Stimulated activated CD4-positive, alpha-beta T cell treated with anti-CD3 and anti-CD28 coated beads, TNF-alpha, amount 100 ng/mL, for 24 hours (primary cell): ENCODE measurements around the gene PRRC1.
"Not testable (repeated sequence)": the region's sequence is repeated elsewhere in the genome, so short reads cannot be mapped to it uniquely, and the experiment has no call there.

Experiments used
- DNase-seq, 3 experiments: peaks; one replicate each; pipeline ENCODE4 v3.0.0-alpha.2; 2020; ENCODE audit warnings: low read depth in 3 of 3

PRRC1 gene

DNA sequence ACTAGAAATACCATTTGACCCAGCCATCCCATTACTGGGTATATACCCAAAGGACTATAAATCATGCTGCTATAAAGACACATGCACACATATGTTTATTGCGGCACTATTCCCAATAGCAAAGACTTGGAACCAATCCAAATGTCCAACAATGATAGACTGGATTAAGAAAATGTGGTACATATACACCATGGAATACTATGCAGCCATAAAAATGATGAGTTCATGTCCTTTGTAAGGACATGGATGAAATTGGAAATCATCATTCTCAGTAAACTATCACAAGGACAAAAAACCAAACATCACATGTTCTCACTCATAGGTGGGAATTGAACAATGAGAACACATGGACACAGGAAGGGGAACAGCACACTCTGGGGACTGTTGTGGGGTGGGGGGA lies 27.8 kb downstream of the PRRC1 start:
- not testable (repeated sequence) for DNase-seq

GRCh38 chr5:127549551-127549950 lies 32.1 kb downstream of the PRRC1 start:
- no peak for DNase-seq

- DNase-seq = no peak
Observed at GRCh38 chr5:127550652-127551409, 33.4 kb downstream of the PRRC1 start.

- no peak for DNase-seq
Observed at GRCh38 chr5:127551410-127552041, 34.1 kb downstream of the PRRC1 start.

DNA sequence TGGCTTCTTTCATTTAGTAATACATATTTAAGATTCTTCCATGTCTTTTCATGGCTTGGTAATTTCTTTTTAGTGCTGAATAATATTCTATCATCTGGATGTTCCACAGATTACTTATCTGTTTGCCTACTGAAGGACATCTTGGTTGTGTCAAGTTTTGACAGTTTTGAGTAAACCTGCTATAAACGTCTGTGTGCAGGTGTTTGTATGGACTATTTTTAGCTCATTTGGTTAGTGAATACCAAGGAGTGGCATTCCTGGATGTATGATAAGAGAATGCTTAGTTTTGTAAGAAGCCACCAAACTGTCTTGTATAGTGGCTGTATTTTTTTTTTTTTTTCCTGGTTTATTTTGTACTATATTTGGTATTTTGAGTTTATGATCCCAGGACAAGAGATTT lies 38.4 kb downstream of the PRRC1 start:
- DNase-seq = no peak

GRCh38 chr5:127556609-127557334 lies 39.3 kb downstream of the PRRC1 start:
- no peak for DNase-seq

DNA sequence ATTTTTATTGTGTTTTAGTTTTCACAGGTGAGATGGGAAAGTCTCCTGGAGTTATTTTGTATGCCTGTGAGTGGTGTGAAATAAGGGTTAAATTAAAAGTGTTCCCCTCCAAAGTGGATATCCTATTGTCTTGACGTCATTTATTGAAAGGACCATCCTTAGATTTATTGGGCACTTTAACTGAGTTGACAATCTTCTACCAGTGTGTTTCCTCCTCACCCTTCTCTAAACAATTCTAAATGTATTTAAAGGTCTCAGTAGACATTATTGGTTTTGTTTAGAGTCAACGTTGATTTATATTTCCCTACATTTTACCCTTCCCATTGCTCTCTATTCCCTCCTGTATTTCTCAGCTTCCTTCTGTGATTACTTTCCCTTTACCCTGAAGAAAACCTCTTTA lies 40.8 kb downstream of the PRRC1 start:
- no peak for DNase-seq

DNA sequence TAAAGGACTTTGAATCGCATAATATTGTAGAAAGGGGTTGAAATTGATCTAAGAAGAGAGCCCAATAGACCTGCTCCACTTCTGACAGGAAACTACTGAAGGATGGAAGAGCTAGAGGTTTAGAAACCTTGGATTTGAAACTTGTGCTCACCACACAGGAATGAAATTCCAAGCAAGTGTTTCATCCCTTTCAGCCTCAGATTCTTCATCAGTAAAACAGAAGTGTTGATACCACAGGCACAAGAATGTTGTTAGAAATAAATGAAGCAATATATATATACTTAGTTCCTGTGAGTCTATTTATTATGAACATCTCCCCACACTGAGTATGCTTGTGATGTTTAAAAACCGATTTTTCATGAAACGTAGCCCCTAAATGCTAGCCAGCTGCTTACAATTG lies 43.8 kb downstream of the PRRC1 start:
- DNase-seq = no peak

DNA sequence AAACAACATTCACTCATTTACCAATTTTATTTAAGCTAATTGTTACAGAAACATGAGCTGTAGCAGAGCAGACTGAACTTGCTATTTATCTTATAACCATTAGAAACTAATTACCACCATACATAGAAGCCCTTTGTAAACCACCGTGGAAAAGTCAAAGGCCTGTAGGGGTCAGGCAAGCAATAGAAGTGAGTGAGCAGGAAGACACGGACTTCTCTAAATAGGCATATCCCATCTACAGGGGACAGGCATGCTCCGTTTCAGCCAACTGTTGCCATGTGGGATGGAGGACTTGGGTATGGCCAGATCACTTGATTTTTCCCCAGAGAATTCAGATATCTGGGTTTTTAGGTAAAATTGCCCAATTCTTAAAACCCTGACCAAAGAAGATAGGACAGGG lies 44.8 kb downstream of the PRRC1 start:
- no peak for DNase-seq

GRCh38 chr5:127563136-127563535 lies 45.7 kb downstream of the PRRC1 start:
- no peak for DNase-seq

- DNase-seq = peak; percentile 8 to 45 (median 17)
Observed at GRCh38 chr5:127564002-127564769, 46.7 kb downstream of the PRRC1 start.

GRCh38 chr5:127565586-127566270 lies 48.3 kb downstream of the PRRC1 start:
- no peak for DNase-seq

DNA sequence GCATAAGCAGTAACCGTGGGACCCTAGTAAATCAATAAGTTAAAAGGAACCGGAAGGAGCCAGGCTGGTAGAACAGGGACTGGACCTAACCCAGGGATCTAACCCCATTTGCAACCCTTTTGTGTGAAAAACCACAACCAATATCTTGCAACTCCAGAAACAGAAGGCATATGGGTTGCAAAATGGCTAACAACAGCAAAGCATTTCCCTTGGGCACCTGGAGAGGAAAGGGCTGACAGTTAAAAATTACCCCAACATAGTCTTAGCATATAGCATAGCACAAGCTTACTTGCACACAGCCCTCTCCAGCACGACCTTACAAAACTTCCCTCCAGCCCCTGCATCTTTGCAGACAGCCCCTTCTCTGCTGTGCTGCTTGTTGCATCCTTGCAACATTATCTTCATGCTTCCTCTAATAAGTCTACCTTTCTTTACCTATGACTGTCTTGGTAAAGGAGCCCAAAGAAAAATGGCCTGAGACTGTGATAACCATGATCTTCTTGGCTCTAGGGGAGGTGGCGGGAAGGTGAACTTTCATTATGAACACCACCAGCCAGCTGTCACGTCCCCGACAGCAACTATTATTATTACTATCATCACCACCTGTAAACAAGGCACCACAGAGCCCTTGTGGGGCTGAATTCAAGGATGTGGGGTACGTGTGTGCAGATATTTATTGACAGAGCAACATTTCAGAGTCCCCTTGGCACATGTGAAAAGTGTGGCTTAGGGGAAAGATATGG lies 49.8 kb downstream of the PRRC1 start:
- DNase-seq = no peak

- DNase-seq = no peak
Observed at GRCh38 chr5:127568166-127568565, 50.7 kb downstream of the PRRC1 start.

DNA sequence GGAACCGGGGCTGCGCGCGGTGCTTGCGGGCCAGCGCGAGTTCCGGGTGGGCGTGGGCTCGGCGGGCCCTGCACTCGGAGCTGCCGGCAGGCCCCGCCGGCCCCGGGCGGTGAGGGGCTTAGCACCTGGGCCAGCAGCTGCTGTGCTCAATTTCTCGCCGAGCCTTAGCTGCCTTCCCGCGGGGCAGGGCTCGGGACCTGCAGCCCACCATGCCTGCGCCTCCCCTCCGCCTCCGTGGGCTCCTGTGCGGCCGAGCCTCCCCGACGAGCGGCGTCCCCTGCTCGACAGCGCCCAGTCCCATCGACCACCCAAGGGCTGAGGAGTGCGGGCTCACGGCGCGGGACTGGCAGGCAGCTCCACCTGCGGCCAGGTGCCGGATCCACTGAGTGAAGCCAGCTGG lies 52.0 kb downstream of the PRRC1 start:
- DNase-seq = not testable (repeated sequence)

DNA sequence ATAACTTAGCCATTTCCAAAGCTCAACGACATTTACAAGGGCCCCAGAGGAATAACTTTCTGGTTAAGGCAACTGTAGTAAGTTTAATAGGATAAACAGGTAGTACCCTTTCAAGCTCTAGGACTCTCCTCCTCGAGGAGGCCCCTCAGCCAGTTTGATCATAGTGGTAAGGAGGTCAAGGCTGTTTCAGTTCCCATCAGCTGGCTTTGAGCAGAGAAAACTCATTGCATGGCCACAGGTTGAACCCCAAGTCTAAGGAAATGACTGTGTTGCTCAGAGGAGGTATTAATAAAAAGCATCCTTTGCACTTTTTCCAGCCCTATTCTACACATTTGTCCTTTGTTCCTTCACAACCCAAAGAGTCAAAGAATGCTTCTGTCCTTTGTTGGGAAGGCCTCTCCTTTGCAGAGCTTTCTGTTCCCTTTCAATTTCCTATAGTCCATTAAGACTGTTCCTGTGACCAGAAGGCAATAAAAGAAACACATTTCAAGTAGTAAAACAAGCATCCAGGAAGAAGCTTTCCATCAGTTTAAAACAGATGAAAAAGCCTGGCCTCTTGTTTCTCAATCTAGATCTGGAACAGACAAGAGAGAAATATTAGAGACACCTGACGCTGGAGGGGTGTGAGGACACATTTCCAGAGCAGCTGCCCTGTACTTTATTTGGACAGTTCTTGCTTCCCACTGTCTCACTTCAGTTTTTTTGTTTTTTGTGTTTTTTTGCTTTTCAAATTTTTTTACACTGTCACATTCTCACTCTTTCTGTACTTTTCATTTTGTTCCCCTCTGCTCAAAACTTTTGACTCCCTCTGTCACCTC lies 54.1 kb downstream of the PRRC1 start:
- DNase-seq = no peak

GRCh38 chr5:127572930-127573329 lies 55.5 kb downstream of the PRRC1 start:
- DNase-seq = no peak

DNA sequence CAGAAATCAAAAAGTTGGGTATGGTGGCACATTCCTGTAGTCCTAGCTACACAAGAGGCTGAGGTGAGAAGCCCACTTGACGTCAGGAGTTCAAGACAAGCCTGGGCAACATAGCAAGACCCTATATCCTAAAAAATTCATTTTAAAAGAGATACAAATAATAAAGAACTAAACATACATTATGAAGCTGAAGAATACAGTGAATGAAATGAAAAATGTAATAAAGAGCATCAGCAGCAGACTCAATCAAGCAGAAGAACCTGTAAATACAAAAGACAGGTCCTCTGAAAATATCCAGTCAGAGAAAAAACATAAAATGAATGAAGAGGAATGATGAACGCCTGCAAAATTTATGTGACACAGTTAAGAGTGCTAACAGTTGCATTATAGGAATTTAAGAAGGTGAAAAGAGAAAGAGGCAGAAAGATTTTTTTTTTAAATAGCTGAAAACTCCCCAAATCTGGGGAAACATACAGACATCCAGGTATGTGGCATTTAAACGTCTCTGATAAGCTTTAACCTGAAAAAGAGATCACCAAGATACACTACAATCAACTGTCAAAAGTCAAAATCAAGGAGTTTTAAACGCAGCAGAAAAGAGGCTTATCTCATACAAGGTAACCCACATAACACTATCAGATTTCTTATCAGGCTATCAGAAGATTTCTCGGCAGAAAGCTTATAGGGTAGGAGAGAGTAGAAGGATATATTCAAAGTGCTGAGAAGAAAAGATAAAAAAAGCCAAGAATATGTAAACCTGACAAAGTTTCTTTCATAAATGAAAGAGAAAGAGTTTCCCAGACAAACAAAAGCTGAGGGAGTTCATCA lies 57.6 kb downstream of the PRRC1 start:
- DNase-seq = no peak

DNA sequence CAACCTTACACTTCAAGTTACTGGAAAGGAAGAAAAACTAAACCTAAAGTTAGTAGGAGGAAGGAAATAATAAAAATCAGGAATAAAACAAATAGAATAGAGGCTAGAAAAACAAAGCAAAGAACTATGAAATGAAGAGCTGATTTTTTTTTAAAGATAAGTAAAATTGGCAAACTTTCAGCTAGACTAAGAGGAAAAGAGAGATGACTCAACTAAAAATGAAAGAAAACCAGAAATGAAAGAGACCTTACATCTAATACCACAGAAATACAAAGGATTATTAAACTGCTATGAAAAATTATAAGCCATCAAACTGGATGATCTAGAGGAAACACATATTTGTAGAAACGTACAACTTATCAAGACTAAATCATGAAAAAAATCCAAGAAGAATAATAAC lies 60.0 kb downstream of the PRRC1 start:
- no peak for DNase-seq
